Nephron progenitor cell (in vitro differentiated cells): ENCODE measurements around the gene ATP1A3.

Source experiments
- DNase-seq: peaks from one replicate; pipeline ENCODE4 v3.0.0; 2021
- H3K27ac Mint-ChIP-seq: 2 replicates; pipeline ENCODE4 v1.8.0; 2021; ENCODE audit warnings: mild to moderate bottlenecking, moderate library complexity, mixed read lengths
- H3K27me3 Mint-ChIP-seq: 2 replicates; pipeline ENCODE4 v1.8.0; 2021; ENCODE audit warnings: mild to moderate bottlenecking, low read depth, mixed read lengths; ENCODE audit not compliant: poor library complexity
- H3K36me3 Mint-ChIP-seq: 2 replicates; pipeline ENCODE4 v1.8.0; 2021; ENCODE audit warnings: low read depth, mixed read lengths
- H3K4me1 Mint-ChIP-seq: 2 replicates; pipeline ENCODE4 v1.8.0; 2021; ENCODE audit warnings: mixed read lengths
- H3K4me3 Mint-ChIP-seq: 2 replicates; pipeline ENCODE4 v1.8.0; 2021; ENCODE audit warnings: mild to moderate bottlenecking, moderate library complexity, mixed read lengths
- H3K9me3 Mint-ChIP-seq: 2 replicates; pipeline ENCODE4 v1.8.0; 2021; ENCODE audit warnings: mild to moderate bottlenecking, moderate library complexity, mixed read lengths
- CTCF ChIP-seq: fragments of 200-600 bp; sonication (generic); IDR thresholded peaks from 2 replicates; pipeline ENCODE4 v1.5.0; 2021; ENCODE audit warnings: antibody characterized with exemption

Gene ATP1A3

GRCh38 chr19:41920882-41921576, 73.0 kb downstream of the ATP1A3 start:
- H3K27me3 Mint-ChIP-seq = no peaks in the 10 kb centered on the region
- no peak for DNase-seq
- no peak overlapping the region for H3K27ac Mint-ChIP-seq
- TF ChIP-seq CTCF = no peak
- no peak overlapping the region for H3K4me3 Mint-ChIP-seq
- peaks cover 18% of the 10 kb centered on the region for H3K4me1 Mint-ChIP-seq
- no peaks in the 10 kb centered on the region for H3K36me3 Mint-ChIP-seq
- H3K9me3 Mint-ChIP-seq = no peaks in the 10 kb centered on the region

- Mint-ChIP-seq H3K27ac (no peak overlapping the region), H3K27me3 (no peaks in the 10 kb centered on the region), H3K9me3 (no peaks in the 10 kb centered on the region), H3K36me3 (no peaks in the 10 kb centered on the region), H3K4me1 (peaks cover 18% of the 10 kb centered on the region), H3K4me3 (no peak overlapping the region)
- no peak for TF ChIP-seq CTCF
- DNase-seq = no peak
Measured at GRCh38 chr19:41919948-41920712, 73.9 kb downstream of the ATP1A3 start.

- Mint-ChIP-seq H3K4me3 (no peak overlapping the region), H3K4me1 (peaks cover 18% of the 10 kb centered on the region), H3K36me3 (no peaks in the 10 kb centered on the region), H3K27me3 (no peaks in the 10 kb centered on the region), H3K27ac (no peak overlapping the region), H3K9me3 (no peaks in the 10 kb centered on the region)
- TF ChIP-seq CTCF = no peak
- no peak for DNase-seq
Measured at GRCh38 chr19:41918653-41919244, 75.3 kb downstream of the ATP1A3 start.

GRCh38 chr19:41918095-41918494, 75.9 kb downstream of the ATP1A3 start:
- H3K4me3 Mint-ChIP-seq = no peak overlapping the region
- peaks cover 14% of the 10 kb centered on the region for H3K4me1 Mint-ChIP-seq
- no peak overlapping the region for H3K27ac Mint-ChIP-seq
- no peaks in the 10 kb centered on the region for H3K27me3 Mint-ChIP-seq
- H3K36me3 Mint-ChIP-seq = no peaks in the 10 kb centered on the region
- no peaks in the 10 kb centered on the region for H3K9me3 Mint-ChIP-seq
- DNase-seq = no peak
- no peak for TF ChIP-seq CTCF

GRCh38 chr19:41917676-41918075, 76.4 kb downstream of the ATP1A3 start:
- Mint-ChIP-seq H3K9me3 (no peaks in the 10 kb centered on the region), H3K36me3 (no peaks in the 10 kb centered on the region), H3K27ac (no peak overlapping the region), H3K4me1 (peaks cover 12% of the 10 kb centered on the region), H3K4me3 (no peak overlapping the region), H3K27me3 (no peaks in the 10 kb centered on the region)
- no peak for DNase-seq
- no peak for TF ChIP-seq CTCF
